Ectodermal cell (in vitro differentiated cells): ENCODE measurements around the gene PLAGL2.

Source experiments
- H3K27ac ChIP-seq: 2 replicates; pipeline ENCODE4 v1.7.0; 2013; ENCODE audit warnings: mild to moderate bottlenecking, low read depth, low read length; ENCODE audit not compliant: insufficient read depth, poor library complexity, severe bottlenecking
- H3K27me3 ChIP-seq: 2 replicates; pipeline ENCODE4 v1.7.0; 2013; ENCODE audit warnings: mild to moderate bottlenecking, low read length; ENCODE audit not compliant: insufficient read depth, control insufficient read depth, poor library complexity, severe bottlenecking
- H3K36me3 ChIP-seq: one replicate; pipeline ENCODE4 v1.7.0; 2013; ENCODE audit warnings: low read length; ENCODE audit not compliant: control insufficient read depth, insufficient read depth
- H3K4me1 ChIP-seq: one replicate; pipeline ENCODE4 v1.7.0; 2013; ENCODE audit warnings: low read length; ENCODE audit not compliant: control insufficient read depth, insufficient read depth
- H3K4me3 ChIP-seq: 2 replicates; pipeline ENCODE4 v1.7.0; 2013; ENCODE audit warnings: low read depth, low read length, control low read depth; ENCODE audit not compliant: insufficient read depth
- H3K9me3 ChIP-seq: 2 replicates; pipeline ENCODE4 v1.7.0; 2013; ENCODE audit warnings: mild to moderate bottlenecking, low read length, moderate library complexity; ENCODE audit not compliant: control insufficient read depth
- WGBS, 2 experiments: methylation state at CpG; one replicate each; pipeline ENCODE4 v1.1.7; 2013; ENCODE audit warnings: missing lambda C conversion rate in 2 of 2; 5-methylcytosine and 5-hydroxymethylcytosine counted together

Gene PLAGL2

DNA sequence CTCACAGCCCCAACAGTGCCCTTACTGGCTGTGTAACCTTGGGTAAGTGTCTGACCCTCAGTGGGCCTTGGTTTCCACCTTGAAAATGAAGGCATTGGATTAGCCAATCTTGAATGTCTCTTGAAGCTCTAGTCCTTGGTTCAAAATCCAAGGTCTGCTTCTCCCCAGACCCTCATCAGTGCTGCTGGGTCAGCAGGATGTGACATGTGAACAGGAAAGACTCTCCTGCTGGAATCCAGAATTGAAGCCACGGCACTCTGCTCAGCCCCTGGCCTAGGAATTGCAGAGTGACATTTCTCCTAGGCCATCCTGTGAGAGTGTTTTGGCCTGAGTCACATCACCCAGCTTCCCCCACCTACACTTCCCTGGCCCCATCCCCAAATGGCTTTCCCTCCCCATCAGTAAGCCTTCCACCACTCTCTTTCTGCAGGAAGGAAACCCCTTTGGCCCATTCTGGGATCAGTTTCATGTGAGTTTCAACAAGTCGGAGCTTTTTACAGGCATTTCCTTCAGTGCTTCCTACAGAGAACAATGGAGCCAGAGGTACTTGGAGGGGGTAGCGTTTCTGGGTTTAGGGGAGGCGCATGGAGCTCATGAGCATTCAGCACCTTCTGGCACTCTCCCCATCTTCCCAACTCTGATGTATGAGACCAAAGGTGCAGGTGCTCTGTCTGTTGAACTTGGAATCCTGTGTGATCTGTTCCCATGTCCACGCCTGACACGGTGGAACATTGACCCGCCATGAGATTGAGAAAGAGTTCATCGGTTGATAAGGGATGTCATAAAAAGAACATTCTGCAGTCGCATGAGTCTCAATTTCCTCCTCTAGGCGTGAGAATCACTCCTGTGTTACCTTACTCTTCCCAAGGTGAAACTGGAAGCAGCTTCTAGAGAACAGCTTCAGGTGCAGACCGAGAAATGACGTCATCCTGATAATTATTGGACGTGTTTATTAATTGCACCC is 8.9 kb upstream of the PLAGL2 start:
- WGBS, 2 experiments = 92 to 95% methylated on average over 13 of the region's 13 CpGs
- no peak overlapping the region for H3K4me3 ChIP-seq

DNA sequence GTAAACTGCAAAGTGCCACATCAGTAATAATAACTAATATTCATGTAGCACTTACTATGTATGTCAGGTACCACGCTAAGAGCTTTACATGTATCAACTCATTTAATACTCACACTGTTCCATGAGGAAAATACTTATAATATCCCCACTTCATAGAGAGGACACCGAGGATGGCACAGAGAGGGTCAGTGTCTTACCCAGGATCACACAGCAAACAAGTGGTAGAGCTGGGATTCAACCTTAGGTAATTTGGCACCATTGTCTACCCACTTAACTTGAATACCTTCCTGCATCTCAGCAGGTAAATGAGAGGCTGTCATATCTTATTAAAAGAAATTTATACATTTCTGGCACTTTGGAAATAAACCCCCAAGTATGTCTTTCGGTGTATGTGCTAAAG is 8.2 kb upstream of the PLAGL2 start:
- Histone ChIP-seq H3K27me3 (no peaks in the 10 kb centered on the region), H3K9me3 (no peaks in the 10 kb centered on the region), H3K27ac (no peak overlapping the region), H3K36me3 (peaks cover 15% of the 10 kb centered on the region), H3K4me1 (no peaks in the 10 kb centered on the region), H3K4me3 (no peak overlapping the region)
- 96 to 99% methylated on average over 3 of the region's 3 CpGs for WGBS, 2 experiments

More for the DNA sequence above, 8.9 kb upstream of the PLAGL2 start:
- Histone ChIP-seq H3K27ac (no peak overlapping the region), H3K9me3 (no peaks in the 10 kb centered on the region), H3K27me3 (no peaks in the 10 kb centered on the region), H3K36me3 (peaks cover 15% of the 10 kb centered on the region), H3K4me1 (no peaks in the 10 kb centered on the region)

DNA sequence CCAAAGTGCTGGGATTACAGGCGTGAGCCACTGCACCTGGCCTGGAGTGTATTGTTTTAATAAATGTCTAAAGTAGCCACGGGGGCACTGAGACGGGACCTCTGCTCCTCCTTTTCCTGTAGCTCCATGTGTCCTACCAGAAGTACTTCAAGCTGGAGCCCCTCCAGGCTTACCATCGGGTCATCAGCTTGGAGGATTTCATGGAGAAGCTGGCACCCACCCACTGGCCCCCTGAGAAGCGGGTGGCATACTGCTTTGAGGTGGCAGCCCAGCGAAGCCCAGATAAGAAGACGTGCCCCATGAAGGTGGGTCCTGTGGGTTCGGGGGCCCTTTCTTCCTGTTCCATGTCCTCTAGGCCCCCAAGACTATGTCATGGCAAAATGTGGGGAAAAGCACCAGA is 7.6 kb upstream of the PLAGL2 start:
- H3K27me3 ChIP-seq = no peaks in the 10 kb centered on the region
- no peak overlapping the region for H3K4me3 ChIP-seq
- no peak overlapping the region for H3K27ac ChIP-seq
- no peaks in the 10 kb centered on the region for H3K4me1 ChIP-seq
- peaks cover 12% of the 10 kb centered on the region for H3K36me3 ChIP-seq
- H3K9me3 ChIP-seq = no peaks in the 10 kb centered on the region
- WGBS, 2 experiments = 93 to 94% methylated on average over 8 of the region's 8 CpGs

DNA sequence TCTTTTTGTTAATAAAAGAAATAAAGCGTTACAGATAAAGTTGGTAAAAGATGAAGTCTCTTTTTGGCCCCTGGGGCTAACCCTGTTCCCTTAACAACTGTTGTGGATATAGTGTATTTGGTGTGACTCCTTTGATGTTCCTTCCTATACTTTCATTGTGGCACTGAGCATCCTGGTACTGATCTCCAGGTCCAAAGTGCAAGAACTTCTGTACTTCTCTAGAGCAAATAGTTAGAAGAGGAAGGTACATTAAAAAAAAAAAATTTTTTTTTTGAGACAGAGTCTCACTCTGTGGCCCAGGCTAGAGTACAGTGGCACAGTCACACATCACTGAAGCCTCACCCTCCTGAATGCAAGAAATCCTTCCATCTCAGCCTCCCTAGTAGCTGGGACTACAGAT is 6.3 kb upstream of the PLAGL2 start:
- 92 to 100% methylated on average over 1 of the region's 1 CpG for WGBS, 2 experiments
- H3K27me3 ChIP-seq = no peaks in the 10 kb centered on the region
- H3K9me3 ChIP-seq = no peaks in the 10 kb centered on the region
- H3K4me1 ChIP-seq = no peaks in the 10 kb centered on the region
- H3K4me3 ChIP-seq = no peak overlapping the region
- no peak overlapping the region for H3K27ac ChIP-seq
- peaks cover 12% of the 10 kb centered on the region for H3K36me3 ChIP-seq

DNA sequence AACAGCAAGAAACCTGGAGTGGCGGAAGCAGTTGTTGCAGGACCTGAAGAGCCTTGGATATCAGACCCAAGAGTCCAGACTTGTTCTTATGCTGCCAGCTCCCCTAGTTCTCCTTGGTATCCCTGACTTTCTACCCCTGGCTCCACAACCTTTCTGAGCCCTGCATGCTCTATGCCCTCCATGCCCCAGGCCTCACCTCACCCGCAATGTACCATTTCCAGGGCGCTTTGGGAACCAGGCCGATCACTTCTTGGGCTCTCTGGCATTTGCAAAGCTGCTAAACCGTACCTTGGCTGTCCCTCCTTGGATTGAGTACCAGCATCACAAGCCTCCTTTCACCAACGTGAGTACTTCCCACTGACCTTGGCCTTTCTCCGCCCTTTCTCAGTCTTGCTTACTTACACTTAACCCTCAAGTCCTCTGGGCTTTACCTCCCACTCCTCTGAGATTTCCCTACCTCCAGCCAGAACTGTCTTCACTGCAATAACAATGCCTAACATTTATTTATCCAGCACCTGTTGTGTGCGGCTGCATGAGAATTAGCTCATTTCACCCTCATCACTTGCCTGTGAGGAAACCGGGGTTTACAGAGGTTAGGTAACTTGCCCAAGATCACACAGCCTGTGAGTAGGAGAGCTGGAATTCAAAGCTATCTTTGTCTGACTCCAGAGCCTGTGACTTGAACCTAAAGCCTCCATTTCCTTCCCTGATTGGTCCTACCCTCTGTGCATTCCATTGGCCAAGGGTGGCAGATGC is 2.5 kb upstream of the PLAGL2 start:
- WGBS, 2 experiments = 92 to 95% methylated on average over 9 of the region's 9 CpGs
- no peak overlapping the region for H3K4me3 ChIP-seq
- no peak overlapping the region for H3K27ac ChIP-seq
- H3K27me3 ChIP-seq = no peaks in the 10 kb centered on the region
- peaks cover 15% of the 10 kb centered on the region for H3K4me1 ChIP-seq
- no peaks in the 10 kb centered on the region for H3K9me3 ChIP-seq
- H3K36me3 ChIP-seq = no peaks in the 10 kb centered on the region

DNA sequence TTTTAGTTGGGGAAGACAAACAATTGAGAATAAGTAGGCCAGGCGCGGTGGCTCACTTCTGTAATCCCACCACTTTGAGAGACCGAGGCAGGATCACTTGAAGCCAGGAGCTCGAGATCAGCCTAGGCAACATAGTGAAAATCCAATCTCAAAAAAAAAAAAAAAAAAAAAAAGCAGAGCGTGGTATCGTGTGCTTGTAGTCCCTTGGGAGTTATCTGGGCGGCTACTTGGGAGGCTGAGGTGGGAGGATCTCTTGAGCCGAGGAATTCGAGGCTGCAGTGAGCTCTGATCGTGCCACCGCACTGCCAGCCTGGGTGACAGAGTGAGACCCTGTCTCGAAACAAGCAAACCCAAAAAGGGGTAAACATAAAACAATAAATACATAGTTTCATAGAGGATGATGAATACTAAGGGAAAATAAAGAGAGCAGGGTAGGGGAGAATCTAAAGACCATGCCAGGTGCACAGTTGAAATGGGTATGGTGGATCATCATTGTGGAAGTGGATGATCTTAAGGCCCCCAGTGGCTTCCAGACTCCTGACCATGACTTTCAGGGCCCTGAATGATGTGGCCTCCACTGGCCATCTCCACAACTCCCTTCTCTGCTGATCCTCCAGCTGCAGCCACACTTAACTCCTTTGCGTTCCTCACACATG is 1.1 kb upstream of the PLAGL2 start:
- H3K27me3 ChIP-seq = no peaks in the 10 kb centered on the region
- peak overlapping the region; percentile 74 for H3K4me3 ChIP-seq
- no peak overlapping the region for H3K27ac ChIP-seq
- H3K9me3 ChIP-seq = no peaks in the 10 kb centered on the region
- peaks cover 28% of the 10 kb centered on the region for H3K4me1 ChIP-seq
- no peaks in the 10 kb centered on the region for H3K36me3 ChIP-seq
- 85 to 89% methylated on average over 13 of the region's 13 CpGs for WGBS, 2 experiments

DNA sequence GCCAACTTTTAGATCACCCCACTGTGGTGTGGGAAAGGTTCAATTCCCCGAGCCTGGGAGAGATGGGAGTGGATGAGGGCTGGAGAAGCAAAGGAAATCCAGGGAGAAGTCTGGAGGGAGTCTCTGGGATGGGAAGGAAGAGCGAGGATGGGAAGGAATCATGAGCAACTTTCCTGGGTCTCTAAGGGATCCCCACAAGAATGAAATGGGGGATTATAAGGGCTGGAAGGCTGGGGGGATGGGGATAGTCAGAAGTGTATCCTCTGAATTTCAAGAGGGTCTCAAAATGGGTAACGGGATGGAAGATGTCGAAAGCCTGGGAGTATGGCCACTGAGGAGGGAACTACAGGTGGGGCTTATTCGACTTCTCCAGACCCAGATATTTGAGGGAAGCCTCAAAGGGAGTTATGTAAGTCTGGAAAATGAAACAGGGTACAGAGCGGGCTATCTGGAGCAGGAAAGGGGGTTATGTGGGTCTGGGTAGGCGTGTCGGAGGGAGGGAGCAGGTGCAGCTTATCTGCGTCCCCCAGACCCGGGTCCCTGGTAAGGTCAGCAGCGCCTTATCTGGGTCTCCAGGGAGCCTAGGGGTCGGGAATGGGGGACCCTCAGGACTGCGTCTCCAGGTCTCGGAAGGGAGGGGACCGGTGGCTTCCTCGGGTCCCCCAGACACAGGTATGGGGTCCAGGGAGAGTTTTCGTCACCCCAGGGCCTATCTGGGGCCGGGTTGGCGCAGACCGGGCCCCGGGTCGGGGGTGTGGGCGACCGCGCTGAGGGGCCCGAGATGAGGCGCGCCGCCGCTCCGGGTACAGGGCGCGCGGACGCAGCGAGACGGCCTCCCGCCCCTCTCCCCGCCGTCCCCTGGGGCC is 550 bp downstream of the PLAGL2 start:
- no peaks in the 10 kb centered on the region for H3K9me3 ChIP-seq
- peaks cover 35% of the 10 kb centered on the region for H3K4me1 ChIP-seq
- WGBS, 2 experiments = 3% methylated on average over 40 of the region's 40 CpGs
- H3K27me3 ChIP-seq = no peaks in the 10 kb centered on the region
- peak overlapping the region; percentile 74 for H3K4me3 ChIP-seq
- peak overlapping the region; percentile 56 for H3K27ac ChIP-seq
- H3K36me3 ChIP-seq = peaks cover under 1% of the 10 kb centered on the region

DNA sequence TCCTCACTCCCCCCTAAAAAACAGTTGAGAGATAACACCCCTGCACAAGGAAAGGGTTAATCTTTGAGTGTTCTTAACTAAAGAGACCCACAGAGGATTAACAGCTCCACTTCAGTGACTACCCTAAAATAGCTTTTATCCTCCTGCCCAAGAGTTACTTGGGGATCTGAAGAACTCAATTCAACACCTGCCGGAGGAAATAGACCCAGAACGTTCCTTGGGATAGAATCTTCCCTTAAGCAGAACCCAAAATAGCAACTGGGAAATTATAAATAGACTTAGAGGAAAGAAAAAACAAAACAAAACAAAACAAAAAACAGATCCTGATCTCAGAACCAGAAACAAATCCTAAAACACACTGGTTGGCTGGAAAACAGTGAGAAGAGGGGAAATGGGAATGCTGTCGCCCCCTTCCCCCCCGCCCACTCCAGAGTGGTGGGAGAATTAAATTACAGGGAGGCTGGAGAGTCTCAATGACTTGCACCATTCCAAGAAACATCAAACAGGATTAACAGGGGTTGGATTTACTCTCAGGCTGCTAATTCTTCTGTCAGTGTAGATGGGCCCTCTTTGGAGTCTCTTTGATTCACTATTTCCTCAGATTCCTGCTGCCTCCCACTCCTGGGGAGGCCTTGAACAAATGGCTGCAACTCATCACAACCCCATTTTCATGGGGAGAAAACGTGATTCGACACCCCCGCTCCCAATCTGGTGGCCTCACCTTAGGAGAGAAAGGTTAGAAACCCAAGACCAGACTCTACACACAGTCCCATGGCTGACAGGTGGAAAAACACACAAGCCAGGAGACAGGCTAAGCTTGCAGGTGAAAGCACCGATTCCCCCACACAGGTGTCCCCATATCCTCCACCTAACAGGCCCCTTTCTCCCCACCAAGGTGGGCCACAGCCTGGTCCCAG is 1.4 kb downstream of the PLAGL2 start:
- peak overlapping the region; percentile 74 for H3K4me3 ChIP-seq
- no peaks in the 10 kb centered on the region for H3K9me3 ChIP-seq
- peaks cover 35% of the 10 kb centered on the region for H3K4me1 ChIP-seq
- H3K27me3 ChIP-seq = no peaks in the 10 kb centered on the region
- peaks cover 8% of the 10 kb centered on the region for H3K36me3 ChIP-seq
- WGBS, 2 experiments = 60 to 64% methylated on average over 6 to 8 of the region's 8 CpGs
- peak overlapping the region; percentile 84 for H3K27ac ChIP-seq
